Measurements from ENCODE around the gene NFIA. TPM values are rescaled to one million over a fixed set of nuclear protein-coding genes. Genes with fewer than 3 reads are reported as not detected.
A peak's percentile ranks its signal among the peaks of the same experiment; 100 is the strongest.

Gene NFIA
- total and polyA plus RNA-seq, 9 of the 15 experiments (the other 6 are each of a cell fraction or from before 2014, with no cell fraction given), result 5.3 to 24.9 (median 9.8) TPM

GRCh38 chr1:61459345-61459744, 377.0 kb downstream of the NFIA start:
- no peak for FAIRE-seq
- POLR2A ChIA-PET, result no interaction called here
- no peaks in the 10 kb centered on the region for H4K20me1 ChIP-seq (replicated peaks; ENCODE audit: control insufficient read depth, insufficient read depth, low read length)
- no peaks in the 10 kb centered on the region for H3K9me3 ChIP-seq (replicated peaks; ENCODE audit: control insufficient read depth, insufficient read depth, low read depth, low read length)
- H3K4me2 ChIP-seq (ENCODE audit: insufficient read depth, low read length), result no peak overlapping the region
- H3K9me1 ChIP-seq (ENCODE audit: control insufficient read depth, insufficient read depth, low read length), result no peaks in the 10 kb centered on the region
- no peak overlapping the region for H3K4me3 ChIP-seq
- TF ChIP-seq HNRNPL (IDR thresholded peaks at IDR 0.05; ENCODE audit: low read depth, low read length) (no peak), THAP7 (CRISPR knock-in tag; IDR thresholded peaks at IDR 0.05) (no peak), TFAM (CRISPR knock-in tag; conservative IDR thresholded peaks at IDR 0.05) (no peak), SAFB (IDR thresholded peaks at IDR 0.05; ENCODE audit: borderline replicate concordance, low read depth, low read length) (no peak), ZNF212 (CRISPR knock-in tag; IDR thresholded peaks at IDR 0.05) (no peak), DACH1 (IDR thresholded peaks at IDR 0.05; ENCODE audit: partially characterized antibody) (no peak), STAT6 (CRISPR knock-in tag; IDR thresholded peaks at IDR 0.05) (no peak), CREB5 (CRISPR knock-in tag; IDR thresholded peaks at IDR 0.05) (no peak), ZNF778 (CRISPR knock-in tag; IDR thresholded peaks at IDR 0.05) (no peak), NRF1 (conservative IDR thresholded peaks at IDR 0.05 in 1 of 2, IDR thresholded peaks at IDR 0.05 in 1 of 2) (no peak), PHB2 (IDR thresholded peaks at IDR 0.05; ENCODE audit: low read depth) (no peak), POLR2A (conservative IDR thresholded peaks at IDR 0.05) (no peak), ZNF143 (CRISPR knock-in tag; IDR thresholded peaks at IDR 0.05) (no peak), ZBTB8A (IDR thresholded peaks at IDR 0.05; ENCODE audit: partially characterized antibody) (no peak), RAD51 (IDR thresholded peaks at IDR 0.05; ENCODE audit: borderline replicate concordance, low read depth) (no peak), CLOCK (CRISPR knock-in tag; IDR thresholded peaks at IDR 0.05; ENCODE audit: borderline replicate concordance) (no peak), ZNF77 (CRISPR knock-in tag; IDR thresholded peaks at IDR 0.05) (no peak)
- H2AFZ ChIP-seq (ENCODE audit: low read depth, low read length), result no peak overlapping the region
- BruUV-seq (replicated peaks), result no TSS peak
- peaks cover 0 to 2% of the 10 kb centered on the region in 2 experiments; a peak in 3 of 5 replicates for H3K4me1 ChIP-seq (replicated peaks in 1 of 2; ENCODE audit: control insufficient read depth in 2 of 2, insufficient read depth in 2 of 2, low read length in 2 of 2)
- CTCF ChIA-PET (ENCODE audit: low intra/inter-chr PET ratio), result no interaction called here
- peak; percentile 34; the same call in 2 of the 3 replicates for ATAC-seq
- WGBS (ENCODE audit: insufficient coverage, low coverage, missing lambda C conversion rate), result 93% methylated on average over 12 of the region's 12 CpGs
- intact Hi-C loops (cut with micrococcal nuclease), result loop anchor here (5.0 to 10.0 kb wide), 2 partner anchors 125 to 393 kb away; no protein-coding TSS in a partner anchor
- no peak for DNase-seq (ENCODE audit: extremely low read depth in 1 of 4, low spot score in 3 of 4)
- in situ Hi-C loops (cut with MboI), result loop anchor here (25.0 kb wide), 1 partner anchor 1472 kb away; no protein-coding TSS in a partner anchor
- H3K79me2 ChIP-seq (ENCODE audit: control insufficient read depth, insufficient read depth, low read length), result no peaks in the 10 kb centered on the region
- H3K27me3 ChIP-seq (ENCODE audit: control insufficient read depth in 2 of 2, insufficient read depth in 2 of 2, low read length in 2 of 2), result no peaks in the 10 kb centered on the region
- no peak overlapping the region for H3K9ac ChIP-seq (ENCODE audit: insufficient read depth in 1 of 2, low read depth in 2 of 2, low read length in 2 of 2)
- no peak overlapping the region for H3K27ac ChIP-seq (ENCODE audit: extremely low read depth, low read depth, low read length)
- peaks cover 28% of the 10 kb centered on the region; the same call in 2 of the 3 replicates for H3K36me3 ChIP-seq (ENCODE audit: control insufficient read depth, insufficient read depth, low read length)
